Kasumi-1 (cell line): ENCODE data around the gene AIP.

Source experiments
- DNase-seq, 2 experiments: peaks; one replicate each; lab custom pipeline; 2025; lab: John Stamatoyannopoulos, UW

AIP gene

GRCh38 chr11:67493548-67494370 is 10.9 kb downstream of the AIP start:
- no peak for DNase-seq

GRCh38 chr11:67494371-67495233 is 11.8 kb downstream of the AIP start:
- no peak for DNase-seq

GRCh38 chr11:67495234-67496005 is 12.6 kb downstream of the AIP start:
- no peak for DNase-seq

GRCh38 chr11:67496113-67496512 is 13.3 kb downstream of the AIP start:
- DNase-seq, result no peak

- no peak for DNase-seq
Measured at GRCh38 chr11:67497656-67498291, 14.9 kb downstream of the AIP start.

- no peak for DNase-seq
Measured at GRCh38 chr11:67498544-67498972, 15.7 kb downstream of the AIP start.

GRCh38 chr11:67499808-67500483 is 17.1 kb downstream of the AIP start:
- no peak for DNase-seq

GRCh38 chr11:67500484-67500821 is 17.6 kb downstream of the AIP start:
- no peak for DNase-seq

GRCh38 chr11:67500831-67501715 is 18.2 kb downstream of the AIP start:
- DNase-seq, result no peak

- DNase-seq, result no peak
Measured at GRCh38 chr11:67501854-67502253, 19.0 kb downstream of the AIP start.

GRCh38 chr11:67502328-67502979 is 19.6 kb downstream of the AIP start:
- DNase-seq, result no peak

GRCh38 chr11:67503119-67504004 is 20.5 kb downstream of the AIP start:
- DNase-seq, result no peak

- DNase-seq, result no peak
Measured at GRCh38 chr11:67504005-67504949, 21.5 kb downstream of the AIP start.

GRCh38 chr11:67504950-67505581 is 22.2 kb downstream of the AIP start, which contains the start of gene PITPNM1:
Gene PITPNM1, minus strand, starts transcription at chr11:67505363. Its CDS starts 1,183 bp downstream, at chr11:67504180.
- peak; percentile 41 to 49 for DNase-seq

GRCh38 chr11:67505605-67506396 is 23.0 kb downstream of the AIP start:
- peak; percentile 73 to 75 for DNase-seq

GRCh38 chr11:67506426-67507051 is 23.7 kb downstream of the AIP start:
- no peak for DNase-seq
